K562 (cell line): ENCODE data around the gene PRSS38. TPM values are rescaled to one million over a fixed set of nuclear protein-coding genes. Genes with fewer than 3 reads are reported as not detected.

Source experiments
- BHLHE40 ChIP-seq: IDR thresholded peaks from 2 replicates; pipeline ENCODE4 v1.6.1; 2011; ENCODE audit warnings: low read length, improper control_type of control experiment
- CBX2 ChIP-seq: fragments of 200-600 bp; sonication (generic); IDR thresholded peaks from one replicate; pipeline ENCODE4 v1.6.1; 2012; ENCODE audit warnings: mild to moderate bottlenecking, low read length, inconsistent platforms; ENCODE audit not compliant: insufficient read depth, poor library complexity, severe bottlenecking
- FOXK1 ChIP-seq: sonication (generic); formaldehyde crosslinking; IDR thresholded peaks from 2 replicates; pipeline ENCODE4 v1.8.0; 2022; ENCODE audit warnings: missing genetic modification reagents, mild to moderate bottlenecking, borderline replicate concordance
- KLF10 ChIP-seq: fragments of 250-450 bp; sonication (Bioruptor Pico); IDR thresholded peaks from 2 replicates; pipeline ENCODE4 v1.6.1; 2021; ENCODE audit warnings: matching md5 sums
- MEF2A ChIP-seq: IDR thresholded peaks from 2 replicates; pipeline ENCODE4 v1.6.1; 2011; ENCODE audit warnings: low read depth, mild to moderate bottlenecking, low read length, moderate library complexity; ENCODE audit not compliant: control insufficient read depth
- MNT ChIP-seq, 2 experiments: fragments of 450-650 bp; conservative IDR thresholded peaks; 2 replicates each; pipeline ENCODE4 v1.6.1; 2017; ENCODE audit warnings: mild to moderate bottlenecking in 2 of 2, moderate library complexity in 2 of 2
- NFXL1 ChIP-seq: fragments of 450-650 bp; formaldehyde crosslinking; IDR thresholded peaks from 2 replicates; pipeline ENCODE4 v1.4.0; 2021; ENCODE audit warnings: mild to moderate bottlenecking
- NFYB ChIP-seq: IDR thresholded peaks from 2 replicates; pipeline ENCODE4 v1.6.1; 2011; ENCODE audit warnings: mild to moderate bottlenecking, moderate library complexity; ENCODE audit not compliant: insufficient read length; ENCODE audit errors: extremely low read depth
- RHOXF2B ChIP-seq: fragments of 250-450 bp; sonication (Bioruptor Pico); conservative IDR thresholded peaks from 2 replicates; pipeline ENCODE4 v1.5.1; 2021
- USF1 ChIP-seq: sonication (generic); formaldehyde crosslinking; IDR thresholded peaks from 2 replicates; pipeline ENCODE4 v1.9.0; 2022; ENCODE audit warnings: mild to moderate bottlenecking, missing genetic modification reagents
- ZBTB33 ChIP-seq: sonication (generic); formaldehyde crosslinking; IDR thresholded peaks from 2 replicates; pipeline ENCODE4 v1.8.1; 2023; ENCODE audit warnings: mild to moderate bottlenecking, missing genetic modification reagents
- ZEB2 ChIP-seq: fragments of 450-650 bp; IDR thresholded peaks from 2 replicates; pipeline ENCODE4 v1.6.1; 2016
- polyA plus RNA-seq, 8 experiments: library from polyadenylated mRNA; depleted of rRNA in 4 of 8; stranded (reverse) in 5 of 8; unstranded in 3 of 8; fragments of >200 nt; fragmentation: Nextera tagmentation in 2 of 8; fragmentation: Illumina TruSeq in 1 of 8; extraction: Ambion mirVana in 2 of 8; extraction: Trizol in 1 of 8; gene quantifications; 2 replicates each; pipeline versions ENCODE4 v1.2.1 to v1.2.3, GENCODE V29; 2011 to 2014; ENCODE audit warnings: inconsistent platforms in 1 of 8, missing spikeins in 1 of 8
- total RNA-seq, 7 experiments: library from RNA; depleted of rRNA in 6 of 7; stranded (reverse); fragments of >200 nt in 6 of 7; fragmentation: Illumina TruSeq in 2 of 7; extraction: Trizol in 2 of 7; gene quantifications; 2 replicates each; pipeline versions ENCODE4 v1.2.1 to v1.2.3, GENCODE V29; 2011 to 2021; ENCODE audit warnings: low replicate concordance in 1 of 7

Gene PRSS38
- total and polyA plus RNA-seq, 9 of the 15 experiments (the other 6 are each of a cell fraction or from before 2014, with no cell fraction given): 0.09 to 0.14 TPM; not detected in 7

- TF ChIP-seq USF1 (no peak), RHOXF2B (no peak), BHLHE40 (no peak), ZBTB33 (no peak), KLF10 (CRISPR knock-in tag) (no peak), MNT (conservative IDR thresholded peaks at IDR 0.05) (no peak), CBX2 (no peak), NFXL1 (CRISPR knock-in tag) (no peak), MEF2A (no peak), ZEB2 (no peak), NFYB (no peak), FOXK1 (CRISPR knock-in tag) (no peak)
Observed at GRCh38 chr1:227768125-227768439, 47.4 kb upstream of the PRSS38 start (continued).
